ENCODE results near the gene RPSA.
"Not testable (repeated sequence)": the region's sequence is repeated elsewhere in the genome, so short reads cannot be mapped to it uniquely, and the experiment has no call there.

Gene RPSA

GRCh38 chr3:39388741-39389248, 17.7 kb upstream of the RPSA start:
- DNase-seq (ENCODE audit: low spot score) = no peak

- DNase-seq (ENCODE audit: low spot score) = no peak
Observed at GRCh38 chr3:39390181-39390580, 16.3 kb upstream of the RPSA start.

- DNase-seq (ENCODE audit: low spot score) = no peak
Observed at GRCh38 chr3:39396690-39397089, 9.8 kb upstream of the RPSA start.

- DNase-seq (ENCODE audit: low spot score) = no peak
Observed at GRCh38 chr3:39398700-39399099, 7.8 kb upstream of the RPSA start.

GRCh38 chr3:39401983-39402382, 4.5 kb upstream of the RPSA start:
- DNase-seq (ENCODE audit: low spot score) = no peak

- DNase-seq (ENCODE audit: low spot score) = no peak
Observed at GRCh38 chr3:39404943-39405686, 1.4 kb upstream of the RPSA start.

GRCh38 chr3:39405687-39406367, 693 bp upstream of the RPSA start:
- DNase-seq (ENCODE audit: low spot score) = no peak

GRCh38 chr3:39407259-39407629, 724 bp downstream of the RPSA start:
- DNase-seq (ENCODE audit: low spot score) = no peak

- DNase-seq (ENCODE audit: low spot score) = no peak
Observed at GRCh38 chr3:39407773-39408492, 1.4 kb downstream of the RPSA start.

GRCh38 chr3:39408493-39409372, 2.2 kb downstream of the RPSA start:
- no peak for DNase-seq (ENCODE audit: low spot score)

GRCh38 chr3:39409514-39410136, 3.1 kb downstream of the RPSA start:
- no peak for DNase-seq (ENCODE audit: low spot score)

- no peak for DNase-seq (ENCODE audit: low spot score)
Observed at GRCh38 chr3:39410893-39411292, 4.4 kb downstream of the RPSA start.

- no peak for DNase-seq (ENCODE audit: low spot score)
Observed at GRCh38 chr3:39412668-39413260, 6.2 kb downstream of the RPSA start.

GRCh38 chr3:39413691-39414420, 7.3 kb downstream of the RPSA start:
- no peak for DNase-seq (ENCODE audit: low spot score)

- DNase-seq (ENCODE audit: low spot score) = no peak
Observed at GRCh38 chr3:39414421-39414907, 7.9 kb downstream of the RPSA start.

- not testable (repeated sequence) for DNase-seq (ENCODE audit: low spot score)
Observed at GRCh38 chr3:39415302-39415701, 8.8 kb downstream of the RPSA start.

GRCh38 chr3:39415983-39416382, 9.5 kb downstream of the RPSA start:
- DNase-seq (ENCODE audit: low spot score) = no peak

GRCh38 chr3:39416998-39417397, 10.5 kb downstream of the RPSA start:
- not testable (repeated sequence) for DNase-seq (ENCODE audit: low spot score)

GRCh38 chr3:39418556-39419225, 12.2 kb downstream of the RPSA start:
- not testable (repeated sequence) for DNase-seq (ENCODE audit: low spot score)

Measured in AG20443 (cell line).